HL-60/S4 (cell line): ENCODE data around the gene RILP.
"Not testable (repeated sequence)": the region's sequence is repeated elsewhere in the genome, so short reads cannot be mapped to it uniquely, and the experiment has no call there.

Source experiments
- in situ Hi-C: fragments of 300-500 bp; cut with MboI; formaldehyde crosslinking; loops from 2 replicates; pipeline ENCODE4 v1.14.3; 2022; ENCODE audit warnings: low sequenced_read_pairs

RILP gene

GRCh38 chr17:1649844-1650501 lies at the start of gene RILP:
Gene RILP (minus strand): TSS chr17:1649866. CDS start chr17:1649804, 62 bp downstream.
- in situ Hi-C loops: no loop called here

- in situ Hi-C loops: no loop called here
Observed at GRCh38 chr17:1697681-1698080, 48.0 kb upstream of the RILP start.

GRCh38 chr17:1695365-1695764 lies 45.7 kb upstream of the RILP start:
- in situ Hi-C loops: no loop called here

- in situ Hi-C loops: no loop called here
Observed at GRCh38 chr17:1693339-1693738, 43.7 kb upstream of the RILP start.

GRCh38 chr17:1690544-1691221 lies 41.0 kb upstream of the RILP start:
- in situ Hi-C loops: no loop called here

GRCh38 chr17:1688405-1688804 lies 38.7 kb upstream of the RILP start:
- in situ Hi-C loops: not testable (repeated sequence)

- in situ Hi-C loops: no loop called here
Observed at GRCh38 chr17:1686086-1686485, 36.4 kb upstream of the RILP start.

GRCh38 chr17:1684378-1685189 lies 34.9 kb upstream of the RILP start, which contains the start of gene PRPF8:
Gene PRPF8 (minus strand): TSS chr17:1684867. CDS start chr17:1684571, 296 bp downstream.
- in situ Hi-C loops: no loop called here

GRCh38 chr17:1683459-1683858 lies 33.8 kb upstream of the RILP start:
- in situ Hi-C loops: no loop called here

GRCh38 chr17:1676401-1676800 lies 26.7 kb upstream of the RILP start:
- in situ Hi-C loops: no loop called here

- in situ Hi-C loops: no loop called here
Observed at GRCh38 chr17:1673041-1673785, 23.5 kb upstream of the RILP start.

- in situ Hi-C loops: not testable (repeated sequence)
Observed at GRCh38 chr17:1663934-1664333, 14.3 kb upstream of the RILP start.

- in situ Hi-C loops: no loop called here
Observed at GRCh38 chr17:1661045-1661444, 11.4 kb upstream of the RILP start.

- in situ Hi-C loops: no loop called here
Observed at GRCh38 chr17:1658100-1658499, 8.4 kb upstream of the RILP start.

GRCh38 chr17:1653735-1654134 lies 4.1 kb upstream of the RILP start:
- in situ Hi-C loops: no loop called here

- in situ Hi-C loops: not testable (repeated sequence)
Observed at GRCh38 chr17:1652794-1653193, 3.1 kb upstream of the RILP start.

- in situ Hi-C loops: no loop called here
Observed at GRCh38 chr17:1651559-1651844, 1.8 kb upstream of the RILP start.

- in situ Hi-C loops: no loop called here
Observed at GRCh38 chr17:1650731-1651558, 1.3 kb upstream of the RILP start.

GRCh38 chr17:1648963-1649843 lies 463 bp downstream of the RILP start:
- in situ Hi-C loops: no loop called here
